HG03354 (cell line): ENCODE data around the gene FAM171A2.

Experiments used
- ATAC-seq: cut with Tn5 transposase; IDR thresholded peaks from one replicate; pipeline ENCODE4 v1.9.1; 2021; ENCODE audit warnings: mild to moderate bottlenecking; ENCODE audit not compliant: unreplicated experiment, poor library complexity, severe bottlenecking

The FAM171A2 gene

GRCh38 chr17:44310188-44310587 lies 53.5 kb downstream of the FAM171A2 start:
- no peak for ATAC-seq

GRCh38 chr17:44309472-44309871 lies 54.2 kb downstream of the FAM171A2 start:
- no peak for ATAC-seq

GRCh38 chr17:44308865-44309264 lies 54.8 kb downstream of the FAM171A2 start:
- ATAC-seq: no peak

GRCh38 chr17:44308320-44308818 lies 55.3 kb downstream of the FAM171A2 start, which contains the start of gene RUNDC3A:
RUNDC3A (plus strand) TSS chr17:44308601; CDS start chr17:44308833, 232 bp downstream.
- no peak for ATAC-seq

- no peak for ATAC-seq
Measured at GRCh38 chr17:44307387-44308186, 56.1 kb downstream of the FAM171A2 start.

GRCh38 chr17:44304651-44305050 lies 59.0 kb downstream of the FAM171A2 start:
- ATAC-seq: no peak
